IgD-negative memory B cell (primary cell): Measurements from ENCODE around the gene FUT3. TPM values are rescaled to one million over a fixed set of nuclear protein-coding genes. Genes with fewer than 3 reads are reported as not detected.

Source experiments
- H3K27ac Mint-ChIP-seq, 3 donors: one replicate each; pipeline ENCODE4 v1.8.0; 2020 to 2022; ENCODE audit warnings: mild to moderate bottlenecking in 3 of 3, mixed read lengths in 3 of 3, moderate library complexity in 1 of 3
- H3K27me3 Mint-ChIP-seq: one replicate; pipeline ENCODE4 v1.8.0; 2021; ENCODE audit warnings: mixed read lengths
- H3K36me3 Mint-ChIP-seq: one replicate; pipeline ENCODE4 v1.8.0; 2020; ENCODE audit warnings: mild to moderate bottlenecking, mixed read lengths
- H3K4me1 Mint-ChIP-seq, 3 donors: one replicate each; pipeline ENCODE4 v1.8.0; 2020 to 2022; ENCODE audit warnings: mixed read lengths in 3 of 3, mild to moderate bottlenecking in 1 of 3
- H3K4me3 Mint-ChIP-seq, 4 donors: one replicate each; pipeline ENCODE4 v1.8.0; 2020 to 2022; ENCODE audit warnings: mild to moderate bottlenecking in 4 of 4, mixed read lengths in 4 of 4, moderate library complexity in 3 of 4
- H3K9me3 Mint-ChIP-seq, 3 donors: one replicate each; pipeline ENCODE4 v1.8.0; 2020 to 2021; ENCODE audit warnings: mixed read lengths in 3 of 3, mild to moderate bottlenecking in 1 of 3
- polyA plus RNA-seq: library from polyadenylated mRNA; unstranded; fragments of 300-500 nt; fragmentation: Illumina TruSeq; gene quantifications from one replicate; pipeline ENCODE4 v1.2.3, GENCODE V29; 2021

Gene FUT3
- polyA plus RNA-seq, 1 donor from 2014 or later = not detected

DNA sequence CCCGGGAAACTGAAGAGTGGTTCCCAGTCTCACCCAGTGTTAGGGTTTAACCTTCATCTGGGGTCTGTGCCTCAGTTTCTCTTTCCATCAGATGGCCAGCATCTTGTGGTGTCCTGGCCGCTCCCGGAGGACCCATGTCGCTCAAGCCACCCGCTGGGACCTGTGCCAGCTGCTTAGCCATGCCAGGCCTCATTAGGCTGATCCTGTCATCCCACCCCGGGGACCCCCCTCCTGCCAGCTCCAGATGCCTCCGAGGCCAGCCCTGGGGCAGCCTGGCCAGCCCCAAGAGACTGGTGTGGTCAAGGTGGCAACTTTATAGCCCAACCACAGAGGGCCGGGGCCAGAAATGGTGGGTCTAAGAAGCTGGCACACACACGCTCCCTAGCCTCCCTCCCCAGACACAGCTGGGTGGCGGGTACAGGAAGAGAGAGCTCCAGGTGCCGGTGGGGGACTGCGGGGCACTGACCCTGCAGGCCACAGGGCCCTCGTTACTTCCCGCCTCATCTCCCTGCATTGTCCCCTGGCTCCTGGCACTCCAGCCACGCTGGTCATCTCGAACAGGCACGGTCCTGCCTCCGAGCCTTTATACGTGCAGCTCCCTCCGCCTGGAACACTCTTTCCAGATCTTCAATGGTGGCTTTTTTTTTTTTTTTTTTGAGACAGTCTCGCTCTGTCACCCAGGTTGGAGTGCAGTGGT, 43.0 kb downstream of the FUT3 start:
- H3K36me3 Mint-ChIP-seq = no peaks in the 10 kb centered on the region
- H3K9me3 Mint-ChIP-seq = no peaks in the 10 kb centered on the region
- H3K4me3 Mint-ChIP-seq = no peak overlapping the region
- H3K4me1 Mint-ChIP-seq = peaks cover 0 to 4% (median 2%) of the 10 kb centered on the region in 3 donors
- peak overlapping the region in 1 of 3 donors; percentile 17 for H3K27ac Mint-ChIP-seq
- peaks cover 13% of the 10 kb centered on the region for H3K27me3 Mint-ChIP-seq

DNA sequence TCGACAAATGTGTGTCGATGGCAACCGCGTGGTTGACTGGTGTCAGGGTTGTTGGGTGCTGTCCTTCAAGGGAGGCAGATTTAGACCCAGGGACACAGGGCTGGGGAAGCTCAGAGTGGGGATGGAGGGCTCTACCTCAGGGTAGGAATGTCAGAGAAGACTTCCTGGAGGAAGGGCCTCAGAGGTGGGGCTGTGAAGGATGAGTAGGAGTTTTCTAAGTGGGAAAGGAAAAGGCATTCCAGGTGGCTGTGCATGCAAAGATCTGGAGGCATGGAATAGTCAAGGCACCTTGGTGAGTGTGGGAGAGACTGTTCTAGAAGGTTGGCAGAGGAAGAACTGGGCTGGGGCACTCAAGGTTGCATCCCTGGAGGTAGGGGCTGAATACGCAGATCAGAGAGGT, 44.3 kb downstream of the FUT3 start:
- no peak overlapping the region for H3K27ac Mint-ChIP-seq
- no peaks in the 10 kb centered on the region for H3K9me3 Mint-ChIP-seq
- peaks cover 0 to 5% (median 3%) of the 10 kb centered on the region in 3 donors for H3K4me1 Mint-ChIP-seq
- H3K4me3 Mint-ChIP-seq = peak overlapping the region in 1 of 4 donors; percentile 8
- peaks cover 22% of the 10 kb centered on the region for H3K27me3 Mint-ChIP-seq
- no peaks in the 10 kb centered on the region for H3K36me3 Mint-ChIP-seq

GRCh38 chr19:5806133-5806489, 45.1 kb downstream of the FUT3 start:
- Mint-ChIP-seq H3K27me3 (peaks cover 27% of the 10 kb centered on the region), H3K9me3 (no peaks in the 10 kb centered on the region), H3K4me3 (no peak overlapping the region), H3K4me1 (peaks cover 0 to 5% (median 4%) of the 10 kb centered on the region in 3 donors), H3K27ac (no peak overlapping the region), H3K36me3 (no peaks in the 10 kb centered on the region)

GRCh38 chr19:5805462-5806132, 45.7 kb downstream of the FUT3 start:
- H3K27ac Mint-ChIP-seq = no peak overlapping the region
- no peaks in the 10 kb centered on the region for H3K9me3 Mint-ChIP-seq
- H3K4me3 Mint-ChIP-seq = peak overlapping the region in 2 of 4 donors; percentile 49 to 84
- no peaks in the 10 kb centered on the region for H3K36me3 Mint-ChIP-seq
- peaks cover 30% of the 10 kb centered on the region for H3K27me3 Mint-ChIP-seq
- H3K4me1 Mint-ChIP-seq = peaks cover 0 to 5% (median 4%) of the 10 kb centered on the region in 3 donors

GRCh38 chr19:5804516-5805461, 46.5 kb downstream of the FUT3 start, which contains the start of gene NRTN:
TSS of gene NRTN (plus strand) at chr19:5805067. CDS start at chr19:5824166, 19,099 bp downstream.
- no peaks in the 10 kb centered on the region for H3K9me3 Mint-ChIP-seq
- H3K36me3 Mint-ChIP-seq = no peaks in the 10 kb centered on the region
- H3K27ac Mint-ChIP-seq = peak within 1 kb of the TSS; percentile 13 to 85 (median 73)
- peaks cover 32% of the 10 kb centered on the region for H3K27me3 Mint-ChIP-seq
- H3K4me3 Mint-ChIP-seq = peak within 1 kb of the TSS in 2 of 4 donors; percentile 79 to 84
- H3K4me1 Mint-ChIP-seq = peaks cover 0 to 5% (median 4%) of the 10 kb centered on the region in 3 donors

GRCh38 chr19:5803752-5804515, 47.3 kb downstream of the FUT3 start:
- Mint-ChIP-seq H3K4me1 (peaks cover 0 to 5% (median 4%) of the 10 kb centered on the region in 3 donors), H3K4me3 (peak overlapping the region in 2 of 4 donors; percentile 79 to 80), H3K9me3 (no peaks in the 10 kb centered on the region), H3K36me3 (no peaks in the 10 kb centered on the region), H3K27ac (peak overlapping the region; percentile 13 to 85 (median 73)), H3K27me3 (peaks cover 36% of the 10 kb centered on the region)

- peaks cover 39% of the 10 kb centered on the region for H3K27me3 Mint-ChIP-seq
- H3K9me3 Mint-ChIP-seq = no peaks in the 10 kb centered on the region
- H3K4me3 Mint-ChIP-seq = peak overlapping the region in 1 of 4 donors; percentile 73
- peak overlapping the region in 1 of 3 donors; percentile 85 for H3K27ac Mint-ChIP-seq
- no peaks in the 10 kb centered on the region for H3K36me3 Mint-ChIP-seq
- H3K4me1 Mint-ChIP-seq = peaks cover 0 to 5% (median 4%) of the 10 kb centered on the region in 3 donors
Measured at GRCh38 chr19:5803441-5803751, 47.9 kb downstream of the FUT3 start.

GRCh38 chr19:5801796-5802619, 49.2 kb downstream of the FUT3 start:
- no peaks in the 10 kb centered on the region for H3K36me3 Mint-ChIP-seq
- H3K27me3 Mint-ChIP-seq = peaks cover 39% of the 10 kb centered on the region
- H3K27ac Mint-ChIP-seq = no peak overlapping the region
- no peaks in the 10 kb centered on the region for H3K9me3 Mint-ChIP-seq
- peak overlapping the region in 1 of 4 donors; percentile 33 for H3K4me3 Mint-ChIP-seq
- H3K4me1 Mint-ChIP-seq = peaks cover 0 to 5% (median 4%) of the 10 kb centered on the region in 3 donors

DNA sequence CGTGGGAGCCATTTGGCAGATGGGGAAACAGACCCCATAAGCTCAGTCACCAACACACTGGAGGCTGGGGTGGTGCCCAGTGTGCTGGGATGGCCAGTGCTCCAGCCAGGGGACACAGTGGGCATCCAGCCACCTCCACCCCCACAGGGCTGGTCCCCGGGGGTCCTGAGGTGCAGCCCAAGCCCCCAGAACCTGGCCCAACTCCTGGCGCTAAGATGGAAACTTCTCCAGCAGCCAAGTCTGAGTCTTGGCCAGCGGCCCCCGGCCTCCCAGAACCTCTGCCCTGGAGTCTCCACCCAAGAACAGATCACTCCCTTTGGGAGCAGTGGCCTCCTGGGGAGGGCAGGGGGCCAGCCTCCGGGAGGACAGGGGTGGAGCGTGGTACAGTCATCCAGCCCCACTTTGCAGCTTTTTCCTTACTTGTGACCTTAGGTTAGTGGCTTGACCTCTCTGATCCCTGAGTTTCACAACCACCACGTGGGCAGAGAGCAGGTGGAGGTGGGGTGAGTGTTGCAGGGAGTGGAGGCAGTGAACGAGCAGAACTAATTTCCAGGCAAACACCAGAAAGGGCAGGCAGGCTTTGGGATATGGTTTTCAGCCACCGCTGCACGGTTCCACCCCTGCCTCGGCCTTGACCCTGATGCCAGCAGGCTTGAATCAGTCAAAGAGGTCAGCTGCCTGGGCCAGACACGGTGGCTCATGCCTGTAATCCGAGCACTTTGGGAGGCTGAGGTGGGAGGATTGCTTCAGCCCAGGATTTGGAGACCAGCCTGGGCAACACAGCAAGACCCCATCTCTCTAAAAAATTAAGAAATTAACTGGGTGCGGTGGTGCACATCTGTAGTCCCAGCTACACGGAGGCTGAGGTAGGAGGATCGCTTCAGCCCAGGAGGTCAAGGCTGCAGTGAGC, 50.6 kb downstream of the FUT3 start:
- H3K9me3 Mint-ChIP-seq = no peaks in the 10 kb centered on the region
- H3K27ac Mint-ChIP-seq = peak overlapping the region in 1 of 3 donors; percentile 74
- peaks cover 0 to 5% (median 4%) of the 10 kb centered on the region in 3 donors for H3K4me1 Mint-ChIP-seq
- H3K36me3 Mint-ChIP-seq = no peaks in the 10 kb centered on the region
- no peak overlapping the region for H3K4me3 Mint-ChIP-seq
- H3K27me3 Mint-ChIP-seq = peaks cover 39% of the 10 kb centered on the region

GRCh38 chr19:5799247-5800241, 51.7 kb downstream of the FUT3 start:
- H3K27ac Mint-ChIP-seq = no peak overlapping the region

GRCh38 chr19:5798244-5798643, 53.0 kb downstream of the FUT3 start:
- H3K27ac Mint-ChIP-seq = no peak overlapping the region
- no peaks in the 10 kb centered on the region for H3K36me3 Mint-ChIP-seq
- H3K27me3 Mint-ChIP-seq = peaks cover 28% of the 10 kb centered on the region
- H3K4me3 Mint-ChIP-seq = no peak overlapping the region
- H3K4me1 Mint-ChIP-seq = peaks cover 0 to 2% (median under 1%) of the 10 kb centered on the region in 3 donors
- no peaks in the 10 kb centered on the region for H3K9me3 Mint-ChIP-seq

More at GRCh38 chr19:5799247-5800241, 51.7 kb downstream of the FUT3 start:
- Mint-ChIP-seq H3K4me3 (no peak overlapping the region), H3K4me1 (peaks cover 0 to 5% (median 4%) of the 10 kb centered on the region in 3 donors), H3K9me3 (no peaks in the 10 kb centered on the region), H3K27me3 (peaks cover 37% of the 10 kb centered on the region), H3K36me3 (no peaks in the 10 kb centered on the region)
